ENCODE results near the gene CRYL1. TPM values are rescaled to one million over a fixed set of nuclear protein-coding genes. Genes with fewer than 3 reads are reported as not detected.

Gene CRYL1
- total and polyA plus RNA-seq, 2 of the 13 experiments (the other 11 are each of a cell fraction or from before 2014, with no cell fraction given): 57.2 to 115 TPM

DNA sequence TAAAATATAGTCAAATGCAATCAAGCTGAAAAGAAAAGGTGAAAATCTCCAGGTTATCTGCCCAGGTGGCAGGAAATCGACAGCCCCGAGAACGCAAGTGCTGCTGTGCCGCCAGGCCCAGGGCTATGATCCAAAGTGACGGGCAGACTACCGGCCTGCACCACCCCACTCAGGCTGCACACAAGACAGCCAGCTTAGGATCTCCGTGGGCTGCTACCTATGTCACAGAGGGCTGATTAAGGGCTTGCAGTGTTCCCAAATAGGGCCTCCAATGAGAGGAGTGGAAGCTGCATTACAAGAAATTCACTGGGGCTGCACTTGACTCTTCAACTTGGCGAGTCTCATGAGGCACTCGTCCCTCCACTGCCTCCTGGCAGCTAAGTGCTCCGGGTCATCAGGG lies 121.8 kb downstream of the CRYL1 start:
- intact Hi-C loops (cut with micrococcal nuclease; ENCODE audit: unreplicated experiment) (no loop called here), in situ Hi-C loops (cut with HindIII; ENCODE audit: extremely low pct_ligation_motif_present, low pct_unique_long_range_greater_than_20kb) (no loop called here)
- no peak for ATAC-seq
- no peak overlapping the region for H3K4me3 ChIP-seq (replicated peaks in 1 of 3; ENCODE audit: insufficient read depth in 1 of 3, low read depth in 2 of 3, low read length in 3 of 3)
- DNase-seq (ENCODE audit: low spot score): no peak
- no peaks in the 10 kb centered on the region; a peak in 1 of 5 replicates for H3K27me3 ChIP-seq (ENCODE audit: control insufficient read depth in 1 of 2, insufficient read depth in 2 of 2, low read length in 2 of 2)
- no peaks in the 10 kb centered on the region for H3K4me1 ChIP-seq (ENCODE audit: insufficient read depth, low read length)
- no peaks in the 10 kb centered on the region for H3K79me2 ChIP-seq (ENCODE audit: insufficient read depth, low read length)
- H2AFZ ChIP-seq (ENCODE audit: low read length): no peak overlapping the region
- no peak for FAIRE-seq
- H3K27ac ChIP-seq (ENCODE audit: extremely low read length, insufficient read depth, low read length): no peak overlapping the region
- H4K20me1 ChIP-seq (ENCODE audit: insufficient read depth, low read length): no peaks in the 10 kb centered on the region
- H3K36me3 ChIP-seq (replicated peaks in 1 of 2; ENCODE audit: control insufficient read depth in 1 of 2, insufficient read depth in 2 of 2, low read length in 2 of 2): peaks cover 0 to 7% of the 10 kb centered on the region in 2 experiments; a peak in 2 of 5 replicates
- CTCF ChIA-PET (ENCODE audit: low intra/inter-chr PET ratio, low total read pairs): no interaction called here
- H3K4me2 ChIP-seq (ENCODE audit: low read depth, low read length): no peak overlapping the region
- POLR2A ChIA-PET: no interaction called here
- TSS peak; percentile 62 for BruUV-seq (replicated peaks)
- no peak overlapping the region for H3K9ac ChIP-seq (ENCODE audit: insufficient read depth, low read depth, low read length)
- no peaks in the 10 kb centered on the region for H3K9me3 ChIP-seq (ENCODE audit: low read length)
- TF ChIP-seq ZNF672 (CRISPR knock-in tag; IDR thresholded peaks at IDR 0.05): no peak
- TF ChIP-seq, protein P1, sequence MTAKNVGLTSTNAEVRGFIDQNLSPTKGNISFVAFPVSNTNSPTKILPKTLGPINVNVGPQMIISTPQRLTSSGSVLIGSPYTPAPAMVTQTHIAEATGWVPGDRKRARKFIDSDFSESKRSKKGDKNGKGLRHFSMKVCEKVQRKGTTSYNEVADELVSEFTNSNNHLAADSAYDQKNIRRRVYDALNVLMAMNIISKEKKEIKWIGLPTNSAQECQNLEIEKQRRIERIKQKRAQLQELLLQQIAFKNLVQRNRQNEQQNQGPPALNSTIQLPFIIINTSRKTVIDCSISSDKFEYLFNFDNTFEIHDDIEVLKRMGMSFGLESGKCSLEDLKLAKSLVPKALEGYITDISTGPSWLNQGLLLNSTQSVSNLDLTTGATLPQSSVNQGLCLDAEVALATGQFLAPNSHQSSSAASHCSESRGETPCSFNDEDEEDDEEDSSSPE (CRISPR knock-in tag; IDR thresholded peaks at IDR 0.05): no peak
- TF ChIP-seq HOXD1 (CRISPR knock-in tag; IDR thresholded peaks at IDR 0.05): no peak
- no peak for TF ChIP-seq ZKSCAN5 (CRISPR knock-in tag; IDR thresholded peaks at IDR 0.05)
- no peak for TF ChIP-seq HOXA7 (CRISPR knock-in tag; IDR thresholded peaks at IDR 0.05)
- no peak for TF ChIP-seq ZNF10 (CRISPR knock-in tag; IDR thresholded peaks at IDR 0.05; ENCODE audit: borderline replicate concordance, low read depth)
- no peak for TF ChIP-seq CREM (IDR thresholded peaks at IDR 0.05)
- TF ChIP-seq CREM (CRISPR knock-in tag; IDR thresholded peaks at IDR 0.05): no peak
- TF ChIP-seq, protein P2, sequence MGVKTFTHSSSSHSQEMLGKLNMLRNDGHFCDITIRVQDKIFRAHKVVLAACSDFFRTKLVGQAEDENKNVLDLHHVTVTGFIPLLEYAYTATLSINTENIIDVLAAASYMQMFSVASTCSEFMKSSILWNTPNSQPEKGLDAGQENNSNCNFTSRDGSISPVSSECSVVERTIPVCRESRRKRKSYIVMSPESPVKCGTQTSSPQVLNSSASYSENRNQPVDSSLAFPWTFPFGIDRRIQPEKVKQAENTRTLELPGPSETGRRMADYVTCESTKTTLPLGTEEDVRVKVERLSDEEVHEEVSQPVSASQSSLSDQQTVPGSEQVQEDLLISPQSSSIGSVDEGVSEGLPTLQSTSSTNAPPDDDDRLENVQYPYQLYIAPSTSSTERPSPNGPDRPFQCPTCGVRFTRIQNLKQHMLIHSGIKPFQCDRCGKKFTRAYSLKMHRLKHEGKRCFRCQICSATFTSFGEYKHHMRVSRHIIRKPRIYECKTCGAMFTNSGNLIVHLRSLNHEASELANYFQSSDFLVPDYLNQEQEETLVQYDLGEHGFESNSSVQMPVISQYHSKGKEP (CRISPR knock-in tag; IDR thresholded peaks at IDR 0.05): no peak
- TF ChIP-seq ZKSCAN8 (CRISPR knock-in tag; IDR thresholded peaks at IDR 0.05; ENCODE audit: borderline replicate concordance): no peak
- 96% methylated on average over 10 of the region's 10 CpGs for WGBS (ENCODE audit: low lambda C conversion rate)

All from HepG2 (cell line).